Fibroblast of villous mesenchyme (primary cell): ENCODE data around the gene FANCL. TPM values are rescaled to one million over a fixed set of nuclear protein-coding genes. Genes with fewer than 3 reads are reported as not detected.
"Not testable (repeated sequence)": the region's sequence is repeated elsewhere in the genome, so short reads cannot be mapped to it uniquely, and the experiment has no call there.

Experiments
- DNase-seq: peaks from one replicate; pipeline ENCODE4 v3.0.0-alpha.2; 2010; ENCODE audit warnings: low read depth
- H3K4me3 ChIP-seq: 2 replicates; pipeline ENCODE4 v1.5.1; 2011; ENCODE audit warnings: low read depth, mild to moderate bottlenecking, low read length
- total RNA-seq: library from RNA; depleted of rRNA; stranded (reverse); fragments of >200 nt; gene quantifications from 2 replicates; pipeline ENCODE4 v1.2.3, GENCODE V29; 2012
- TF ChIP-seq, protein P1 (sequence below): IDR thresholded peaks from 2 replicates; pipeline ENCODE4 v1.5.1; 2012; ENCODE audit warnings: low read depth, mild to moderate bottlenecking, low read length; ENCODE audit not compliant: insufficient read depth

FANCL gene
- total RNA-seq, 1 donor, result 26.8 TPM

DNA sequence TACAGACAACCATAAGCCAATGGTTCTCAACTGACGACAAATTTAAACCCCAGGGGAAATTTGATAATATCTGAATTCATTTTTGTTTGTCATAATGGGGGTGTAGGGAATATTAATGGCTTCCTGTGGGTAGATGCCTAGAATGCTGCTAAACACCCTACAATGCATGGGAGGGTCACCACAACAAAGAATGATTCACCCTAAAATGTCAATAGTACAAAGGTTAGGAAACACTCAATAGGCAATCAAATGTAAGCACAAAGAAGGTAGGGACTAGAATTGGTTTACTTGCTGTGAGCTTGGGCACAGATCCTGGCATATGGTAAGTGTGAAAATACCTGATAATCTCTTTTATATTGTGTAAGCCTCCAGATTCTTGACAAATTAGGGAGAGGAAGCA is 20.1 kb upstream of the FANCL start:
- H3K4me3 ChIP-seq, result no peak overlapping the region
- TF ChIP-seq, protein P1, sequence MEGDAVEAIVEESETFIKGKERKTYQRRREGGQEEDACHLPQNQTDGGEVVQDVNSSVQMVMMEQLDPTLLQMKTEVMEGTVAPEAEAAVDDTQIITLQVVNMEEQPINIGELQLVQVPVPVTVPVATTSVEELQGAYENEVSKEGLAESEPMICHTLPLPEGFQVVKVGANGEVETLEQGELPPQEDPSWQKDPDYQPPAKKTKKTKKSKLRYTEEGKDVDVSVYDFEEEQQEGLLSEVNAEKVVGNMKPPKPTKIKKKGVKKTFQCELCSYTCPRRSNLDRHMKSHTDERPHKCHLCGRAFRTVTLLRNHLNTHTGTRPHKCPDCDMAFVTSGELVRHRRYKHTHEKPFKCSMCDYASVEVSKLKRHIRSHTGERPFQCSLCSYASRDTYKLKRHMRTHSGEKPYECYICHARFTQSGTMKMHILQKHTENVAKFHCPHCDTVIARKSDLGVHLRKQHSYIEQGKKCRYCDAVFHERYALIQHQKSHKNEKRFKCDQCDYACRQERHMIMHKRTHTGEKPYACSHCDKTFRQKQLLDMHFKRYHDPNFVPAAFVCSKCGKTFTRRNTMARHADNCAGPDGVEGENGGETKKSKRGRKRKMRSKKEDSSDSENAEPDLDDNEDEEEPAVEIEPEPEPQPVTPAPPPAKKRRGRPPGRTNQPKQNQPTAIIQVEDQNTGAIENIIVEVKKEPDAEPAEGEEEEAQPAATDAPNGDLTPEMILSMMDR, result no peak
- no peak for DNase-seq

DNA sequence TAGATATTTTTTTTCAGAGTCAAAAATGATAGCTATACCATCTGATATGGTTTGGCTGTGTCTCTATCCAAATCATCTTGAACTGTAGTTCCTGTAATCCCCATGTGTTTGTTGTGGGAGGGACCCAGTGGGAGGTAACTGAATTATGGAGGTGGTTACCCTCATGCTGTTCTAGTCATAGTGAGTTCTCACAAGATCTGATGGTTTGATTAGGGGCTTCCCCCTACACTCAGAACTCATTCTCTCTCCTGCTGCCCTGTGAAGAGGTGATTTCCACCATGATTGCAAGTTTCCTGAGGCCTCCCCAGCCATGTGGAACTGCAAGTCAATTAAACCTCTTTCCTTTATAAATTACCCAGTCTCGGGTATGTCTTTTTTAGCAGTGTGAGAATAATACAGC is 17.3 kb upstream of the FANCL start:
- not testable (repeated sequence) for H3K4me3 ChIP-seq, DNase-seq

DNA sequence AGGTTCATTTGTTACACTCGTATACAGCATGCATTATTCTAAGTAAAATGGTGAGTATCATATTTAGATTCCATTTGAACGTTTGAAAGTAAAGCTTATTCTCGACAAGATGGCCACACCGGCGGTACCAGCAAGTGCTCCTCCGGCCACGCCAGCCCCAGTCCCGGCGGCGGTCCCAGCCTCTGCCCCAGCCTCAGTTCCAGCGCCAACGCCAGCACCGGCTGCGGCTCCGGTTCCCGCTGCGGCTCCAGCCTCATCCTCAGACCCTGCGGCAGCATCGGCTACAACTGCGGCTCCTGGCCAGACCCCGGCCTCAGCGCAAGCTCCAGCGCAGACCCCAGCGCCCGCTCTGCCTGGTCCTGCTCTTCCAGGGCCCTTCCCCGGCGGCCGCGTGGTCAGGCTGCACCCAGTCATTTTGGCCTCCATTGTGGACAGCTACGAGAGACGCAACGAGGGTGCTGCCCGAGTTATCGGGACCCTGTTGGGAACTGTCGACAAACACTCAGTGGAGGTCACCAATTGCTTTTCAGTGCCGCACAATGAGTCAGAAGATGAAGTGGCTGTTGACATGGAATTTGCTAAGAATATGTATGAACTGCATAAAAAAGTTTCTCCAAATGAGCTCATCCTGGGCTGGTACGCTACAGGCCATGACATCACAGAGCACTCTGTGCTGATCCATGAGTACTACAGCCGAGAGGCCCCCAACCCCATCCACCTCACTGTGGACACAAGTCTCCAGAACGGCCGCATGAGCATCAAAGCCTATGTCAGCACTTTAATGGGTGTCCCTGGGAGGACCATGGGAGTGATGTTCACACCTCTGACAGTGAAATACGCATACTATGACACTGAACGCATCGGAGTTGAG is 10.4 kb upstream of the FANCL start:
- not testable (repeated sequence) for DNase-seq, H3K4me3 ChIP-seq

DNA sequence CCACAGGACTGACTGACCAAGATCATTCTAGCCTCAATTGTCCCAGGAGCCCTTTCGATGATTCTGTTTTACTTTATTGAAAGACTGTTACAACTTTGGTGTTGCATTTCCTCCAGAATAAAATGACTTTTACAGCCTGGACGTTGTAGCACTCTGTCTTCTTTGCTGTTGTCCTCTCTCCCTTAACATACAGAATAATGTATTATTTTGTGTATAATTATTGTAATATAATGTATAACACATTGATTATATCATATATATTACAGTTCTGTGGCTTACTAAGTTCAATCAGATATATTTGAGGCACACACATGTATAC is 380 bp upstream of the FANCL start:
- H3K4me3 ChIP-seq, result peak overlapping the region; percentile 94
- TF ChIP-seq, protein P1, result no peak
- DNase-seq, result no peak

DNA sequence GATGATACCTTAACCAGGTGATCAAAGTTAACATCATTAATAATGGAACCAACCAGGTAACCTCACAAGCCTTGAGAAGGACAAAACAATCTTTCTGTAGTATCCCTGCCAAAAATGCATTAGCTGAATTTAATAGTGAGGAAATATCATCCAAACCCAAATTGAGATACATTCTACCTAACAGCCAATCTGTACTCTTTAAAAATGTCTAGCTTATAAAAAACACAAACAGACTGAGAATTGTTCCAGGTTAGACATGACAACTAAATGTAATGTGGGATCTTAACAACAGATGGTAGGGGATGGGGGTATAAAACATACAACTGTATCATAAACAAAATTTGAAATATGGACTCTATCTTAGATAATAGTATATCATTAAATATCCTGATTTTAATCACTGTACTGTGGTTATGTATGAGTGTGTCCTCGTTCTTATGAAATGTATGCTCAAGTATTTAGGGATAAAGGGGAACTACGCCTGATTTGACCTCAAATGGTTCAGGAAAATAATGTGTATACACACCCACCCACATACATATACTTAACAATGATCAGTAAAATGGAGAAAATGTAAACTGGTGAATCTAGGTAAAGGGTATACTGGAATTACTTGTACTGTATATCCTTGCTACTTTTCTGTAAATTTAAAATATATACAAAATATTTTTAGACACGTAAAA is 1.7 kb downstream of the FANCL start:
- no peak overlapping the region for H3K4me3 ChIP-seq
- TF ChIP-seq, protein P1, result no peak
- no peak for DNase-seq

DNA sequence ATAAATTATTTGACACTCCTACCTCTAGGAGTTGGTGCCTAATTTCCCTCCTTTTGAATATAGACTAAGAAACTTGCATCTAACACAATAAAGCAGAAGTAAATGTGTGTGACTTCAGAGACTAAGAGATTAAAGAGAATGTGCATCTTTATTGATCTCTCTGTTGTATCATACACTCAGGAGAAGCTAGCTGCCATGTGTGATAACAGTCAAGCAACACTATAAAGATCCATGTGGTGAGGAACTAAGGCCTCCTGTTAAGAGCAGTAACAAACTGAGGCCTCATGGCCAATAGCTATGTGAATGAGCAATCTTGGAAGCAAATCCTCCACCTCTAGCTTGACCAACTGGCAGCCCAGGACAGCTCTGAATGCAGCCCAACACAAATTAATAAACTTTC is 3.4 kb downstream of the FANCL start:
- TF ChIP-seq, protein P1, result no peak
- no peak overlapping the region for H3K4me3 ChIP-seq
- DNase-seq, result no peak

DNA sequence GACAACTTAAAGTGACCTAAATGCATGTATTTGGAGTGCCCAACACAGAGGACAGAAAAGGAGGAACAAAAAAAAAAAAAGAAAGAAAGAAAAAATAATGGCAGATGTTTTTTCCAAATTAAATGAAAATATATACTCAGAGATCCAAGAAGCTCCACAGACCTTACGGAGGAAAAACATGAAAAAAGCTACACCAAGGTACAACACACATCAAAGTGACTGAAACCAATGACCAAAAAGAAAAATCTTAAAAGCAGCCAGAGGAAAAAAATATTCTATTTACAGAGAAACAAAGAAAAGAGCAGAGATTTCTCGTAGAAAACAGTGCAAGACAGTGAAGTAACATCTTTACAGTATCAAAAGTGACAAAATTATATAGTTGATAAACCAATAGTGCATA is 5.1 kb downstream of the FANCL start:
- H3K4me3 ChIP-seq, result no peak overlapping the region
- TF ChIP-seq, protein P1, result no peak
- DNase-seq, result no peak

DNA sequence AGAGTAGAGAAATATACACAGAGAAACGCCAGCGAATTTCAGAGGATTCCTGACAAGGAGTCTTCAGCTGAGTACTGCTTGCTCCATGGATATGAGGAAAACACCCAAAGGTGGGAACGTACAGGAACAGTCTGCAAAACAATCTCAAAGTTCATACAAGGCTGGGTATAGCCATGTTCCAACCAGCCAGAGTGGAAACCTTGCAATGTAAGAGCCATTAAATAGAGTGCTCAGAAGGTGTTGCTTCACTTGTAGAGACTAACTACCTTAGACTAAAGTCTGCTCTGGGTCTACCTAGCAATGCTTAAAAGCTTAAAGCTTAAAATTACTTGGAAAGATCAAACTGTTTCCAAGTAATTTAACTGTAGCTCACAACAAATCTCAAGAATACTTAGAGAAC is 6.0 kb downstream of the FANCL start:
- no peak for DNase-seq
- TF ChIP-seq, protein P1, result no peak
- no peak overlapping the region for H3K4me3 ChIP-seq
